ENCODE data around the gene ZBTB33. TPM values are rescaled to one million over a fixed set of nuclear protein-coding genes. Genes with fewer than 3 reads are reported as not detected.
A peak's percentile ranks its signal among the peaks of the same experiment; 100 is the strongest.

The ZBTB33 gene
- total and polyA plus RNA-seq, 2 of the 13 experiments (the other 11 are each of a cell fraction or from before 2014, with no cell fraction given), result 6.5 to 20.2 TPM

DNA sequence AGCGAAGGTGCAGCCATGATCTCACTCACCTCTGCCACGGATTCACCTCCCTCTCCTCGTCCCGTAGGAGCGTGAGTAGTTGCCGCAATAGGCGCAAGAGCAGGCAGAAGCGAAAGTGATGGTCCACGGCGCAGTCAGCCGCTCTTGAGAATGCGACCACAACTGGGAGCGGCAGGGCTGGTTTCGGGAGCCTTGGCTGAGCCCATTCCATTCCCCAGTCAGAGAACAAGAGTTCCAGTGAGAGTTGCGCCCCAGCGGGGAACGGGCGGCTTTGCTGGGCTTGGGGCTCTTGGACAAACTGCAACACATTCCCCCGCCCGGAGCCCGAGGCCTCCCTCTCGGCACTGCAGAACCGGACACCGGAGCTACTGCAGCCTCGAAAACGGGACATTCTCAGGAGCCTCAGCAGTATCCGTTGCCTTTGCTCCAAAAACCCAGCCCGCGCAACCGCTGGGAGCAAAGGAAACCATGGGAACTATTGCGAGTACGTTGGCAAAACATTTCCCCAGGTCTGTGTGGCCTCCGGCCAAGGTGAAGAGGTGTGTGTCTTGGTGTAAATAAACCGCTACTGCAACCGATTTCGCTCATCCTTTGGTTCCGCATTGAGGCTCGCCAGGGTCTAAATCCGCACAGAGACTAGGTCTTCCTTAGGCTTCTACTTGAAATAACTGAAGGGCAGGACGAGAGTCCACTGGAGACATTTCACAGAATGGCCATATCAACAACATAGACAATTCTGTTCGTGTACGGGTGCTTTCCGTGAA, 5.7 kb upstream of the ZBTB33 start (continued):
- peak; percentile 75; the same call in 1 of the 2 replicates for TF ChIP-seq CBX5 (CRISPR knock-in tag; IDR thresholded peaks at IDR 0.05; ENCODE audit: borderline replicate concordance)
- TF ChIP-seq HMG20A (CRISPR knock-in tag; IDR thresholded peaks at IDR 0.05; ENCODE audit: borderline replicate concordance), result no peak
- no peak for TF ChIP-seq NFRKB (IDR thresholded peaks at IDR 0.05)
- TF ChIP-seq ZBTB7A (CRISPR knock-in tag; IDR thresholded peaks at IDR 0.05), result no peak
- TF ChIP-seq, protein P1, sequence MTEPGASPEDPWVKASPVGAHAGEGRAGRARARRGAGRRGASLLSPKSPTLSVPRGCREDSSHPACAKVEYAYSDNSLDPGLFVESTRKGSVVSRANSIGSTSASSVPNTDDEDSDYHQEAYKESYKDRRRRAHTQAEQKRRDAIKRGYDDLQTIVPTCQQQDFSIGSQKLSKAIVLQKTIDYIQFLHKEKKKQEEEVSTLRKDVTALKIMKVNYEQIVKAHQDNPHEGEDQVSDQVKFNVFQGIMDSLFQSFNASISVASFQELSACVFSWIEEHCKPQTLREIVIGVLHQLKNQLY (CRISPR knock-in tag; IDR thresholded peaks at IDR 0.05), result no peak
- TF ChIP-seq ARNT2 (CRISPR knock-in tag; IDR thresholded peaks at IDR 0.05; ENCODE audit: low read depth), result no peak
- no peak for TF ChIP-seq SMARCE1 (IDR thresholded peaks at IDR 0.05; ENCODE audit: borderline replicate concordance)
- no peak for TF ChIP-seq IRX3 (CRISPR knock-in tag; IDR thresholded peaks at IDR 0.05; ENCODE audit: borderline replicate concordance, low read depth)
- TF ChIP-seq AGO1 (IDR thresholded peaks at IDR 0.05; ENCODE audit: low read depth, low read length, poor library complexity, severe bottlenecking), result no peak
- TF ChIP-seq ZFP91 (CRISPR knock-in tag; IDR thresholded peaks at IDR 0.05; ENCODE audit: borderline replicate concordance), result peak; percentile 61; the same call in 1 of the 2 replicates
- no peak for TF ChIP-seq ETV6 (CRISPR knock-in tag; conservative IDR thresholded peaks at IDR 0.05)
- no peak for TF ChIP-seq TCF7L2 (IDR thresholded peaks at IDR 0.05; ENCODE audit: low read depth, low read length)
- peak; percentile 59; the same call in 1 of the 2 replicates for TF ChIP-seq BRD4 (CRISPR knock-in tag; IDR thresholded peaks at IDR 0.05)
- peak; percentile 15; the same call in 1 of the 2 replicates for TF ChIP-seq ZNF460 (CRISPR knock-in tag; IDR thresholded peaks at IDR 0.05; ENCODE audit: borderline replicate concordance)
- no peak for TF ChIP-seq ZNF768 (CRISPR knock-in tag; IDR thresholded peaks at IDR 0.05)
- TF ChIP-seq RERE (CRISPR knock-in tag; IDR thresholded peaks at IDR 0.05; ENCODE audit: low read depth), result no peak
- TF ChIP-seq KMT2A (CRISPR knock-in tag; IDR thresholded peaks at IDR 0.05), result peak; percentile 93
- TF ChIP-seq ZC3H13 (CRISPR knock-in tag; IDR thresholded peaks at IDR 0.05), result no peak
- peak; percentile 83; the same call in 1 of the 2 replicates for TF ChIP-seq NKX3-1 (CRISPR knock-in tag; IDR thresholded peaks at IDR 0.05)
- TF ChIP-seq FOXP1 (IDR thresholded peaks at IDR 0.05), result peak; percentile 97
- TF ChIP-seq FOXP1 (CRISPR knock-in tag; IDR thresholded peaks at IDR 0.05), result peak; percentile 99
- no peak for TF ChIP-seq ZNF776 (CRISPR knock-in tag; IDR thresholded peaks at IDR 0.05)
- TF ChIP-seq ZNF331 (CRISPR knock-in tag; IDR thresholded peaks at IDR 0.05), result peak; percentile 74; the same call in 1 of the 2 replicates

Measured in HepG2 (cell line).